ENCODE results near the gene ACTL8. TPM values are rescaled to one million over a fixed set of nuclear protein-coding genes. Genes with fewer than 3 reads are reported as not detected.

The ACTL8 gene
- total RNA-seq, 1 experiment from 2014 or later = not detected

DNA sequence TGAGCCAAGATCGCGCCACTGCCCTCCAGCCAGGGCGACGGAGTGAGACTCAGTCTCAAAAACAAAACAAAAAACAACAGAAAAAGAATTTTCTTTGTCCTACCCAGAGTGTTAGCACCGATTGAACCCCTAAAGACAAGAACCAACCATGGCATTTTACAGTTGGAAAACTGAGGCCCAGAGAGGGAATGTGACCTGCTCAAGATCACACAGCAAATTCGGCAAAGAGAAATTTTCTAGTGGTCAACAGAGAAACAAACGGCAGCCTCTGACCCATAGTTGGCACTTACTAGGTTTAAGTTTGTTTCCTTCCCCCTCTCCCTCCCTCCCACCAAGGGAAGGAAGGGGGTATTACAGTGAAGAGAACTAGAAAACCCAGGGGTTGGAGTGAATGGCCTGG is 20.5 kb upstream of the ACTL8 start:
- no peak for TF ChIP-seq CTCF (IDR thresholded peaks at IDR 0.05)
- no peak for TF ChIP-seq POLR2AphosphoS5 (IDR thresholded peaks at IDR 0.05; ENCODE audit: low read depth, low read length)
- TF ChIP-seq TCF7L2 (IDR thresholded peaks at IDR 0.05; ENCODE audit: low read depth, low read length) = no peak
- no peak for TF ChIP-seq REST (IDR thresholded peaks at IDR 0.05; ENCODE audit: insufficient read depth in 1 of 2, low read depth in 2 of 2, low read length in 1 of 2)
- no peak for TF ChIP-seq SIN3A (IDR thresholded peaks at IDR 0.05; ENCODE audit: borderline replicate concordance, insufficient read depth, low read depth, low read length)

DNA sequence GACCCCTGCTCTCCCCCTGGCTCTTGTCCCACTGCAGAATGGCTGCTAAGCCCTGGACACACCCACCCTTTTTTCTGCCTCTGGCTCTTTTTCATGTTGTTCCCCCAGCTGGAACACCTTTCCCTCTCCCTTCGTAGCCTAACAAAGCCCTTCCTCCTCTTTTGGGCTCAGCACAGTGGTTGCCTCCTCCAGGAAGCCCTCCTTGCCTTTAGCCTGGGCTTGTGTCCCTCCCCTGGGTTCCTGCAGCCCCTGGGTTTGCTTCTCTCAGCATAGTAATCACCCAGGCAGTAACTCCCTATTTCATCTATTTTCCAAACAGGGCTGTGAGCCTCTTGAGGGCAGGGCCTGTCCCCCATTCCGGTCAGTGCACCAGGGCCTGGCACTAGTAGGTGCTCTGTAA is 19.8 kb upstream of the ACTL8 start:
- no TSS peak for BruUV-seq (replicated peaks)
- no peak for DNase-seq (ENCODE audit: low read depth, low spot score)
- in situ Hi-C loops (cut with HindIII; ENCODE audit: low pct_unique_long_range_greater_than_20kb, low sequenced_read_pairs) = no loop called here
- POLR2A ChIA-PET = no interaction called here
- TF ChIP-seq SIN3A (IDR thresholded peaks at IDR 0.05; ENCODE audit: borderline replicate concordance, insufficient read depth, low read depth, low read length) (no peak), POLR2AphosphoS5 (IDR thresholded peaks at IDR 0.05; ENCODE audit: low read depth, low read length) (no peak), TCF7L2 (IDR thresholded peaks at IDR 0.05; ENCODE audit: low read depth, low read length) (no peak), CTCF (IDR thresholded peaks at IDR 0.05) (no peak), REST (IDR thresholded peaks at IDR 0.05; ENCODE audit: insufficient read depth in 1 of 2, low read depth in 2 of 2, low read length in 1 of 2) (no peak)
- H3K27ac ChIP-seq (ENCODE audit: low read length) = no peak overlapping the region
- CTCF ChIA-PET = no interaction called here
- no peaks in the 10 kb centered on the region for H3K9me3 ChIP-seq (ENCODE audit: control insufficient read depth, insufficient read depth, low read depth, low read length)
- no peaks in the 10 kb centered on the region for H3K36me3 ChIP-seq (ENCODE audit: control insufficient read depth, insufficient read depth, low read length)
- H3K4me3 ChIP-seq (ENCODE audit: low read depth in 2 of 2, low read length in 2 of 2) = no peak overlapping the region
- no peaks in the 10 kb centered on the region for H3K4me1 ChIP-seq (ENCODE audit: control insufficient read depth, insufficient read depth, low read length)
- ATAC-seq = no peak
- no peaks in the 10 kb centered on the region for H3K27me3 ChIP-seq (ENCODE audit: control insufficient read depth, insufficient read depth, low read length)
- intact Hi-C loops (cut with micrococcal nuclease; ENCODE audit: unreplicated experiment) = no loop called here

More for the DNA sequence above, 20.5 kb upstream of the ACTL8 start:
- ATAC-seq (no peak), DNase-seq (ENCODE audit: low read depth, low spot score) (no peak)
- Histone ChIP-seq H3K27me3 (ENCODE audit: control insufficient read depth, insufficient read depth, low read length) (no peaks in the 10 kb centered on the region), H3K9me3 (ENCODE audit: control insufficient read depth, insufficient read depth, low read depth, low read length) (no peaks in the 10 kb centered on the region), H3K27ac (ENCODE audit: low read length) (no peak overlapping the region), H3K4me3 (ENCODE audit: low read depth in 2 of 2, low read length in 2 of 2) (no peak overlapping the region), H3K4me1 (ENCODE audit: control insufficient read depth, insufficient read depth, low read length) (no peaks in the 10 kb centered on the region), H3K36me3 (ENCODE audit: control insufficient read depth, insufficient read depth, low read length) (no peaks in the 10 kb centered on the region)
- intact Hi-C loops (cut with micrococcal nuclease; ENCODE audit: unreplicated experiment) (no loop called here), in situ Hi-C loops (cut with HindIII; ENCODE audit: low pct_unique_long_range_greater_than_20kb, low sequenced_read_pairs) (no loop called here)
- CTCF ChIA-PET = no interaction called here
- POLR2A ChIA-PET = no interaction called here
- no TSS peak for BruUV-seq (replicated peaks)

Data from Panc1 (cell line).